HG03558 (cell line): ENCODE data around the gene SGCA.

ENCODE experiments used
- ATAC-seq: cut with Tn5 transposase; IDR thresholded peaks from one replicate; pipeline ENCODE4 v1.9.1; 2021; ENCODE audit warnings: moderate number of reproducible peaks; ENCODE audit not compliant: unreplicated experiment; ENCODE audit errors: extremely low read depth

SGCA gene

GRCh38 chr17:50165867-50166517 lies at the start of gene SGCA:
TSS of gene SGCA (plus strand) at chr17:50166005. CDS start at chr17:50166041, 36 bp downstream.
- no peak for ATAC-seq

- no peak for ATAC-seq
These were observed 48.4 kb upstream of the SGCA start for GRCh38 chr17:50117202-50118051.

GRCh38 chr17:50118076-50118827 lies 47.6 kb upstream of the SGCA start:
- ATAC-seq, result no peak

GRCh38 chr17:50118828-50119218 lies 47.0 kb upstream of the SGCA start:
- ATAC-seq, result no peak

GRCh38 chr17:50120475-50121253 lies 45.1 kb upstream of the SGCA start:
- no peak for ATAC-seq

- no peak for ATAC-seq
These were observed 42.9 kb upstream of the SGCA start for GRCh38 chr17:50122945-50123344.

GRCh38 chr17:50123649-50124349 lies 42.0 kb upstream of the SGCA start:
- ATAC-seq, result no peak

GRCh38 chr17:50125420-50125997 lies 40.3 kb upstream of the SGCA start:
- ATAC-seq, result no peak

- no peak for ATAC-seq
These were observed 38.0 kb upstream of the SGCA start for GRCh38 chr17:50127697-50128361.

- no peak for ATAC-seq
These were observed 37.1 kb upstream of the SGCA start for GRCh38 chr17:50128441-50129352.

GRCh38 chr17:50129353-50129727 lies 36.5 kb upstream of the SGCA start:
- ATAC-seq, result no peak

- no peak for ATAC-seq
These were observed 35.9 kb upstream of the SGCA start, which contains the start of gene SAMD14 for GRCh38 chr17:50129728-50130558. TSS of gene SAMD14 (minus strand) at chr17:50130160. CDS start at chr17:50124959, 5,201 bp downstream.

- no peak for ATAC-seq
These were observed 35.1 kb upstream of the SGCA start for GRCh38 chr17:50130559-50131305.

- no peak for ATAC-seq
These were observed 33.6 kb upstream of the SGCA start for GRCh38 chr17:50132104-50132794.

GRCh38 chr17:50133028-50133768 lies 32.6 kb upstream of the SGCA start:
- ATAC-seq, result no peak
